ENCODE results near the gene TMEM203. TPM values are rescaled to one million over a fixed set of nuclear protein-coding genes. Genes with fewer than 3 reads are reported as not detected.
A peak's percentile ranks its signal among the peaks of the same experiment; 100 is the strongest.

Gene TMEM203
- total and polyA plus RNA-seq, 2 of the 13 experiments (the other 11 are each of a cell fraction or from before 2014, with no cell fraction given), result 23.4 to 36.7 TPM

GRCh38 chr9:137162505-137163364 is 42.7 kb downstream of the TMEM203 start (continued):
- TF ChIP-seq ZNF598 (CRISPR knock-in tag; IDR thresholded peaks at IDR 0.05; ENCODE audit: borderline replicate concordance), result 0 out of 2 replicates have a peak, but pooled peaks have one; percentile 18
- no peak for TF ChIP-seq ATF7-NPFF (CRISPR knock-in tag; IDR thresholded peaks at IDR 0.05; ENCODE audit: low read depth)
- no peak for TF ChIP-seq SPEN (CRISPR knock-in tag; IDR thresholded peaks at IDR 0.05; ENCODE audit: low read depth)
- TF ChIP-seq GABPA (IDR thresholded peaks at IDR 0.05; ENCODE audit: low read depth, low read length), result no peak
- peak; percentile 43 for TF ChIP-seq GABPA (CRISPR knock-in tag; IDR thresholded peaks at IDR 0.05; ENCODE audit: low read depth)
- TF ChIP-seq AKAP8 (CRISPR knock-in tag; IDR thresholded peaks at IDR 0.05), result no peak
- no peak for TF ChIP-seq SCMH1 (CRISPR knock-in tag; IDR thresholded peaks at IDR 0.05; ENCODE audit: borderline replicate concordance)
- TF ChIP-seq ZNF280B (CRISPR knock-in tag; IDR thresholded peaks at IDR 0.05; ENCODE audit: borderline replicate concordance), result no peak
- no peak for TF ChIP-seq ZNF121 (CRISPR knock-in tag; IDR thresholded peaks at IDR 0.05)
- no peak for TF ChIP-seq CREB1 (IDR thresholded peaks at IDR 0.05)
- no peak for TF ChIP-seq CREB1 (CRISPR knock-in tag; IDR thresholded peaks at IDR 0.05)
- TF ChIP-seq CAMTA2 (CRISPR knock-in tag; IDR thresholded peaks at IDR 0.05; ENCODE audit: borderline replicate concordance), result 0 out of 2 replicates have a peak, but pooled peaks have one; percentile 7
- no peak for TF ChIP-seq ZBTB49 (CRISPR knock-in tag; IDR thresholded peaks at IDR 0.05; ENCODE audit: borderline replicate concordance)
- TF ChIP-seq, protein P1, sequence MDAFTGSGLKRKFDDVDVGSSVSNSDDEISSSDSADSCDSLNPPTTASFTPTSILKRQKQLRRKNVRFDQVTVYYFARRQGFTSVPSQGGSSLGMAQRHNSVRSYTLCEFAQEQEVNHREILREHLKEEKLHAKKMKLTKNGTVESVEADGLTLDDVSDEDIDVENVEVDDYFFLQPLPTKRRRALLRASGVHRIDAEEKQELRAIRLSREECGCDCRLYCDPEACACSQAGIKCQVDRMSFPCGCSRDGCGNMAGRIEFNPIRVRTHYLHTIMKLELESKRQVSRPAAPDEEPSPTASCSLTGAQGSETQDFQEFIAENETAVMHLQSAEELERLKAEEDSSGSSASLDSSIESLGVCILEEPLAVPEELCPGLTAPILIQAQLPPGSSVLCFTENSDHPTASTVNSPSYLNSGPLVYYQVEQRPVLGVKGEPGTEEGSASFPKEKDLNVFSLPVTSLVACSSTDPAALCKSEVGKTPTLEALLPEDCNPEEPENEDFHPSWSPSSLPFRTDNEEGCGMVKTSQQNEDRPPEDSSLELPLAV (CRISPR knock-in tag; conservative IDR thresholded peaks at IDR 0.05; ENCODE audit: low read depth), result no peak
- TF ChIP-seq, protein P2, sequence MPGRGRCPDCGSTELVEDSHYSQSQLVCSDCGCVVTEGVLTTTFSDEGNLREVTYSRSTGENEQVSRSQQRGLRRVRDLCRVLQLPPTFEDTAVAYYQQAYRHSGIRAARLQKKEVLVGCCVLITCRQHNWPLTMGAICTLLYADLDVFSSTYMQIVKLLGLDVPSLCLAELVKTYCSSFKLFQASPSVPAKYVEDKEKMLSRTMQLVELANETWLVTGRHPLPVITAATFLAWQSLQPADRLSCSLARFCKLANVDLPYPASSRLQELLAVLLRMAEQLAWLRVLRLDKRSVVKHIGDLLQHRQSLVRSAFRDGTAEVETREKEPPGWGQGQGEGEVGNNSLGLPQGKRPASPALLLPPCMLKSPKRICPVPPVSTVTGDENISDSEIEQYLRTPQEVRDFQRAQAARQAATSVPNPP (CRISPR knock-in tag; IDR thresholded peaks at IDR 0.05), result no peak
- no peak for TF ChIP-seq ZNF34 (CRISPR knock-in tag; IDR thresholded peaks at IDR 0.05; ENCODE audit: borderline replicate concordance)
- no peak for TF ChIP-seq ZFP82 (CRISPR knock-in tag; IDR thresholded peaks at IDR 0.05; ENCODE audit: borderline replicate concordance)
- TF ChIP-seq, protein P3, sequence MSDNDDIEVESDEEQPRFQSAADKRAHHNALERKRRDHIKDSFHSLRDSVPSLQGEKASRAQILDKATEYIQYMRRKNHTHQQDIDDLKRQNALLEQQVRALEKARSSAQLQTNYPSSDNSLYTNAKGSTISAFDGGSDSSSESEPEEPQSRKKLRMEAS (IDR thresholded peaks at IDR 0.05), result peak; percentile 52; the same call in 1 of the 2 replicates
- TF ChIP-seq MLX (CRISPR knock-in tag; IDR thresholded peaks at IDR 0.05), result no peak
- TF ChIP-seq BRD4 (CRISPR knock-in tag; IDR thresholded peaks at IDR 0.05), result 0 out of 2 replicates have a peak, but pooled peaks have one; percentile 22
- peak; percentile 73 for TF ChIP-seq GABPB1 (CRISPR knock-in tag; IDR thresholded peaks at IDR 0.05)
- TF ChIP-seq FOXA1 (IDR thresholded peaks at IDR 0.05), result no peak
- TF ChIP-seq FOXA1 (CRISPR knock-in tag; IDR thresholded peaks at IDR 0.05), result no peak
